Pons (tissue), 1 donor: ENCODE results near the gene RTKN.
A peak's percentile ranks its signal among the peaks of the same experiment; 100 is the strongest.
"Not testable (repeated sequence)": the region's sequence is repeated elsewhere in the genome, so short reads cannot be mapped to it uniquely, and the experiment has no call there.

Experiments
- DNase-seq: peaks from one replicate; pipeline ENCODE4 v3.0.0-alpha.2; 2016; ENCODE audit warnings: low spot score

The RTKN gene

GRCh38 chr2:74438248-74438647 is 3.5 kb downstream of the RTKN start:
- DNase-seq = no peak

GRCh38 chr2:74436848-74437695 is 4.7 kb downstream of the RTKN start:
- DNase-seq = no peak

DNA sequence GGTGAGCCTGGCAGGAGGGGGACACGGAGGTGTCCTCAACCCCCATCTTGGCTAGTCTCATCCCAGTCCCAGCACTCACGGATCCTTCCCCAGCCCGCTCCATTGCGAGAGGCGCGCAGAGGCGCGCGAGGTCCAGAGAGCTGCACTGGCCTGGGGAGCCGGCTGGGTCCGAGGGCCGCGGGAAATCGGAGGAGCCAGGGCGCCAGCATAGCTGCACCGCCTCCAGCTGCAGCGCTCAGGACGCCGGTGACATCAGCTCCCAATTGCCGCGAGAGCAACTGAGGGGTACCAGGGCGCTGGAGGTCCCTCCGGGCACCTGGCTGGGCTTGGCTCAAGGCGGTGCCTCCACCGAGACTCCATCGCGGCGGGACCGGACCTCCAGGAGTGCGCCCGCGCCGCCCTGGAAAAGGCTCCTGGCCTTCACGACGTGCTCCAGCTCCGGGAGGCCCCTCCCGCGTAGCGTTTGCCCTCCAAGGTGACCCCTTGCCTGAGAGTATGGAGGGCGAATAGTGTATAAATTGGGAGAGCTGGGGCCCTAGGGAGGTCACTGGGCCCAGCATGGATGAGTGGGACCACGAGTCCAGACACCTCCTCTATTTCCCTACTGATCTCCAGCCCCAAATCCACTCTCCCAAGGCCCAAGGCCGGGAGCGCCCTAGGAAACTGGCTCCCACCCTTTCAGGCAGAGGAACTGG is 5.5 kb downstream of the RTKN start:
- DNase-seq = no peak

DNA sequence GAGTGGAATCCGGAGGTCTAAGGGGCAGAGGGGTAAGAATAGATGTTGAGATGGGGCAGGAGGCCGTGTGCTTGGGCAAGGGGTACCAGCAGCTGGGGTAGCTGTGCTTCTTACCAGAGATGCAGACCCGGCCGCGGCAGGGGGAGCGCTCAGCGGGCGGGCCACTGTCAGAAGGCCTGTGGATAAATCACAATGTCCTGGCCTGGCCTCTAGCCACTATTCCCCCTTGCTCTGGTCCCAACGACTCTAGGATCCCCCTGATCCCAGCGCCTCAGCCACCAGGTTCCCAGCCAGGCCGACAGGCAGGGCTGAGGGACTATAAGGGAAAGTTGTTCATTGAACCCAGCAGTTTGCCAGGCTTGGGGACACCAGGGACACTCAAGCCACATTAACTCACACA is 11.2 kb downstream of the RTKN start:
- no peak for DNase-seq

GRCh38 chr2:74429487-74430451 is 12.0 kb downstream of the RTKN start:
- no peak for DNase-seq

DNA sequence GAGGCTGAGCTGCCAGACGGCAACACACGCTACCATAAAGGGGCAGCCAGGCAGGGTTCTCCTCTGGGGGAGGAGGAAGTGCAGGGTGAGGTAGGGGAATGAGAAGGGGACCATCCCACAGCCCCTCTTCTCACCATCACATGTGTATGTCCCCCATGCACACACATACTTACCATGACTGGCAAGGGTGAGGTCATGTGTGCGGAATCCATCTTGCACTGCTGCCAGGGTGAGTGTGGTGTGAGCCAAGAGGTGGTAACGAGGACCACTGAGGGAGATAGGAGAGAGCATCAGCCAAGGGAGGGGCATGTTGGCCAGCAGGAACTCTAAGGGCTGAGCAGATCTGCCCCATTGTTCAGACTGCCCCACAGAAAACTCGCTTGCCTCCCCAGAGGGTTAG is 13.1 kb downstream of the RTKN start:
- DNase-seq = no peak

- DNase-seq = no peak
Observed at GRCh38 chr2:74427551-74427950, 14.2 kb downstream of the RTKN start.

DNA sequence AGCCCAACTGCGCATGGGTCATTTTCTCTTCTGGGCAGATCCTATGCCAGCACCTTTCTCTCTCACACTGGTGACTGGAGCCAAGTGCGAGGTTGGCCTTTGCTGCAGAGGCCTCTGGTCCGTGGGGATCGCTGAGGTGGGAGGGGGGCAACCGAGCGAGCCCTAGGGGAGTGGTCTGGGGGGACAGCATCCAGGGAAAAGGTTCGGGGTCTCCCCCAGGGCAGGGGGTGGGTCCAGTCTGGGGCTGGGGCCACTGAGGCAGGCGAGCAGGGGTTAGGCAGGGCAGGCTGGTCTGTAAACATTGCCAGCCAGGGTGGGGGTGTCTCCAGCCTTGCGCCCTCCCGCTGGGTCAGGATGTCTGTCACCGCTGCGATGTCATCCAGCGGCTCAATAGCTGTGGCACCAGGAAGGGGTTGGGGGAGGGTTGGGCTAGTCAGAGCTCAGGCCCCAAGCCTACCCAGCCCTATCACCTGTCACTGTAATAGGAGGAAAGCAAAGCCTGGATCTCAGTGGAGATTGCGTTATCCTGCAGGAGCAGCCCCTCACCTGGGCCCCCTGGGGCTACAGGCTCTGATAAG is 15.5 kb downstream of the RTKN start:
- DNase-seq = no peak

DNA sequence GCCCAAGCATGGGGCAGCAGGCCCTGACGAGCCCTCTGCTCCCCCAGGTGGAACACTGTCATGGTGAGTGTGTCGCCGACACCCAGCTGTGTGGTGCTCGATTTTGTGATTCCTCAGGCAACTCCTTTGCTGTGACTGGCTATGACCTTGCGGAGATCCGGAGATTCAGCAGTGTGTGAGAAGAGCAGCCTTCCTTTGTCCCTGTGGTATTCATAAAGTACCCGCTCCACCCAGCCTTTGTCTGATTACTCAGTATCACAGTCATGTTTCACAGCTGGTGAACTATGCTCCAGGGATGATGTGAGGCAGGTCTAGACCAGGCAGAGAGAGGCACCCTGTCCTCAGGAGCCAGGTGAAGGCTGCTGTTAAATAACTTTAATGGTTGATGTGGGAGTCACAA is 16.2 kb downstream of the RTKN start:
- DNase-seq = no peak

DNA sequence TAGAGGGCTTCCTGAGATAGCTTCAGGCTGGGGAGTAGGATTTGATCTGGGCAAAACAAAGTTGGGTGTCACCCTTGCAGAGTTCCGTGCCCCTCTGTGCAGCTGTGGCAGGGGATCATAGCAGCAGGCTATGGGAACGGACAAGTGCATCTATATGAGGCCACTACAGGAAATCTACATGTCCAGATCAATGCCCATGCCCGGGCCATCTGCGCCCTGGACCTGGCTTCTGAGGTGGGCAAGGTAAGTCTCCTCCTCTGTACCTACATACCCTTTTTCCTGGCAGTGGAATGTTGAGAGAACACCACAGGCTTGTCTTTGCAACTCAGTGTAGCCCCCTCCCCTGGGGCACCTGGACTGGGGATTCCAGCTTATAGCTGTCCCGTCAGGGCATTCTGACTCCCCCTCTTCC is 16.7 kb downstream of the RTKN start:
- DNase-seq = no peak

GRCh38 chr2:74424139-74424992 is 17.4 kb downstream of the RTKN start:
- DNase-seq = no peak

GRCh38 chr2:74423231-74424095 is 18.3 kb downstream of the RTKN start:
- no peak for DNase-seq

GRCh38 chr2:74421221-74421870 is 20.4 kb downstream of the RTKN start, which contains the start of the genes C2orf81 and WDR54:
Gene C2orf81 (minus strand): TSS chr2:74421619. CDS start chr2:74421560, 59 bp downstream.
Gene WDR54 (plus strand): TSS chr2:74421730. CDS start chr2:74422154, 424 bp downstream.
- peak; percentile 44 for DNase-seq

DNA sequence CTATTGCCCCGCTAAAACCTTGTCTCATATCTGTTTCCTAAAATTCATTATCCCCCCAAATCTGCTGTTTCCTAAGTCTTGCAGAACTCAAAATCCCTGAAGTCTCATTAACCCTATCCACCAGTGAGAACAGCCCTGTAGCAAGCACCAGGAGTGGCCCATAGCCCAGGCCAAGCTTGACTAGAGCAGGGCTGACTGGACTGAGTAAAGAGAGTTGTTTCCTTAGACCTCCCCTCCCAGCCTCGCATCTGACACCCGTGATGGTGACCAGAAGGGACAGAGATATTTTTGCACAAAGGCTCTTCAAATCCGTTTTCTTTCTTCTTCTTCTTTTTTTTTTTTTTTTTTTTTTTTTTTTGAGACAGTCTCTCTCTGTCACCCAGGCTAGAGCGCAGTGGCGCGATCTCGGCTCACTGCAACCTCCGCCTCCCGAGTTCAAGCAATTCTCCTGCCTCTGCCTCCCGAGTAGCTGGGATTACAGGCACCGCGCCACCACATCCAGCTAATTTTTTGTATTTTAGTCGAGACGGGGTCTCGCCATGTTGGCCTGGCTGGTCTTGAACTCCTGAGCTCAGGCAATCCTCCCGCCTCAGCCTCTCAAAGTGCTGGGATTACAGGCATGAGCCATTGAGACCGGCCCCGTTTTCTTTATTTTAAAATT is 21.2 kb downstream of the RTKN start:
- not testable (repeated sequence) for DNase-seq

- no peak for DNase-seq
Observed at GRCh38 chr2:74420006-74420405, 21.7 kb downstream of the RTKN start.

DNA sequence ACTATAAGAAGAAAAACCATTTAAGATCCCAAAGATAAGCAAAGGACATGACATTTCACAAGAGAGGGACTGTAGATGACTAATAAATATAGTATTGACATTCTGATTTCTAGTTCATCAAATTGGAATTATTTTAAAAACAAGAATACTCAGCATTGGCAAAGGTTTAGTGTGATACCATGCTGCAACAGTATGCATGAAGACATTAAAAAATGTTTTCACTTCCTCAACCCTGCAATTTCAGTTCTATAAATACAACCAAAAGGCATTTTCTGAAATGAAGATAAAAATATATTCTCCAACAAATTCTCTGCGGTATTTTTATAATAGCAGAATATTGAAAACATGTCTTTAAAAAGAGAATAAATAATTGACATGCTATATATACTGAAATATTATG is 22.4 kb downstream of the RTKN start:
- no peak for DNase-seq

GRCh38 chr2:74418312-74418711 is 23.4 kb downstream of the RTKN start:
- DNase-seq = no peak

DNA sequence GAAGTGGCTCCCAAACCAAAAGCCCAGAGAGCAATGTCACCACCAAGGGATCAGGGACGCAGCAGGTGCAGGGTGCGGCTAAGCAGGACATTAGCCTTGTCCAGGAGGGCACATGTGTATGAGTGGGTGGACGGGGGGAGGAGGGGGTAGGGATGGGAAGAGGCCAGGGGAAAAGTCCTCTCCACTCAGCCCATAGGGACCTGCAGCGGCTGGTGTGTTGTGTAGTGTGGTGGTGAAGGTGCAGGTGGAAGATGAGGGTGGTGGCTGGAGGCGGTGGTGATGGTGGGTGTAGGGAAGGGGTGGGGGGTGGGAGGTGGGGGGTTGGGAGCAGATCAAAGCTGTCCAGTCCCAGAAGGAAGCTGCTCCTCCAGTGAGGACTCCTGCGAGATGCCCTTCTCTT is 24.0 kb downstream of the RTKN start:
- DNase-seq = no peak

DNA sequence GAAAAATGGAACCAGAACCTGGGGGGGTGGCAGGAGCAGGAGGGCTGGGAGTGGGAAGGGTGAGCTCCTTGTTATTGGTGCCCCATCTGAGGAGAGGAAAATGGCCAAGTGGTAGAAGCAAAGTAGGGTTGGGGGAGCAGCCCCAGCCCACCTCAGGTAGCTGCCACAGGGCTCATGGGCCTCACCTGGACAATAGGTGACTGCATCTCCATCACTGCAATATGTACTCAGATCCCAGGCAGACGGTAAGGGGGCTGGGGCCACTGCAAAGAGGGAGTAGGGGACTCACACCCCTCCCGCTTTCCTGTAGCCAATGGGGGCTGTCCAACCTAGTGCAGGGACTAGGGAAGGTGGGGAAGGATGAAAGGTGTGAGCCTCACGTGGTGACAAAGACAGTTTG is 24.5 kb downstream of the RTKN start:
- no peak for DNase-seq
